Keratinocyte (primary cell): ENCODE measurements around the gene SNX3. TPM values are rescaled to one million over a fixed set of nuclear protein-coding genes. Genes with fewer than 3 reads are reported as not detected.

Experiments
- DNase-seq: peaks from one replicate; pipeline ENCODE4 v3.0.0-alpha.2; 2011; ENCODE audit warnings: low read depth, missing footprints, low spot score
- FAIRE-seq: peaks from 2 replicates; lab custom pipeline; 2011; peaks lifted over from hg19 to GRCh38; lab: Jason Lieb, UNC
- H2AFZ ChIP-seq: 2 replicates; pipeline ENCODE4 v1.6.0; 2012; ENCODE audit warnings: low read length, control low read depth, inconsistent platforms; ENCODE audit not compliant: control insufficient read depth
- H3K27ac ChIP-seq: 2 replicates; pipeline ENCODE4 v1.5.1; 2011; ENCODE audit warnings: low read length; ENCODE audit not compliant: control insufficient read depth, insufficient read depth
- H3K27me3 ChIP-seq: 3 replicates; pipeline ENCODE4 v1.6.0; 2011; ENCODE audit warnings: low read length; ENCODE audit not compliant: control insufficient read depth, insufficient read depth; ENCODE audit errors: extremely low read depth
- H3K36me3 ChIP-seq, 2 experiments: 2 replicates in 1 of 2; 3 replicates in 1 of 2; pipeline ENCODE4 v1.5.1; 2011; ENCODE audit warnings: low read length in 2 of 2, mild to moderate bottlenecking in 1 of 2; ENCODE audit not compliant: control insufficient read depth in 2 of 2, insufficient read depth in 2 of 2; ENCODE audit errors: extremely low read depth in 1 of 2
- H3K4me1 ChIP-seq: 3 replicates; pipeline ENCODE4 v1.5.1; 2011; ENCODE audit warnings: low read length; ENCODE audit not compliant: control insufficient read depth, insufficient read depth; ENCODE audit errors: extremely low read depth
- H3K4me2 ChIP-seq: 3 replicates; pipeline ENCODE4 v1.6.0; 2011; ENCODE audit warnings: low read depth, low read length; ENCODE audit not compliant: control insufficient read depth, insufficient read depth; ENCODE audit errors: extremely low read depth
- H3K4me3 ChIP-seq, 3 experiments: fragments of 200-600 bp in 1 of 3; sonication (generic) in 1 of 3; 2 replicates in 2 of 3; 3 replicates in 1 of 3; pipeline ENCODE4 v1.5.1; 2011 to 2016; ENCODE audit warnings: low read length in 3 of 3, mild to moderate bottlenecking in 3 of 3, control low read depth in 2 of 3, inconsistent platforms in 1 of 3, low read depth in 1 of 3, mixed read lengths in 1 of 3, mixed run types in 1 of 3, moderate library complexity in 1 of 3; ENCODE audit not compliant: control insufficient read depth in 2 of 3, insufficient read depth in 2 of 3; ENCODE audit errors: extremely low read depth in 1 of 3
- H3K79me2 ChIP-seq: 2 replicates; pipeline ENCODE4 v1.6.0; 2012; ENCODE audit warnings: low read length; ENCODE audit not compliant: control insufficient read depth, insufficient read depth
- H3K9ac ChIP-seq: 3 replicates; pipeline ENCODE4 v1.6.0; 2011; ENCODE audit warnings: low read length; ENCODE audit not compliant: control insufficient read depth, insufficient read depth; ENCODE audit errors: extremely low read depth
- H3K9me1 ChIP-seq: 3 replicates; pipeline ENCODE4 v1.6.0; 2011; ENCODE audit warnings: low read length; ENCODE audit not compliant: control insufficient read depth, insufficient read depth; ENCODE audit errors: extremely low read depth
- H3K9me3 ChIP-seq: 2 replicates; pipeline ENCODE4 v1.5.1; 2012; ENCODE audit warnings: low read depth, low read length; ENCODE audit not compliant: control insufficient read depth
- H4K20me1 ChIP-seq: 3 replicates; pipeline ENCODE4 v1.6.0; 2011; ENCODE audit warnings: low read length; ENCODE audit not compliant: control insufficient read depth, insufficient read depth; ENCODE audit errors: extremely low read depth
- EZH2 ChIP-seq: IDR thresholded peaks from one replicate; pipeline ENCODE4 v1.6.1; 2012; ENCODE audit warnings: inconsistent platforms, mild to moderate bottlenecking, low read length, moderate library complexity
- dilution Hi-C: fragments of 300-500 bp; cut with MboI; formaldehyde crosslinking; loops from one replicate; pipeline ENCODE4 v1.7.0; 2020; ENCODE audit warnings: low sequenced_read_pairs; ENCODE audit not compliant: extremely low pct_ligation_motif_present
- polyA plus RNA-seq, 5 experiments: library from polyadenylated mRNA; depleted of rRNA in 3 of 5; stranded (reverse) in 3 of 5; stranded (forward) in 1 of 5; unstranded in 1 of 5; fragments of >200 nt; gene quantifications; 1 replicate in 1 of 5; 2 replicates in 3 of 5; 3 replicates in 1 of 5; pipeline versions ENCODE4 v1.2.1 to v1.2.3, GENCODE V29; 2011 to 2012; ENCODE audit warnings: missing spikeins in 2 of 5, low read depth in 1 of 5, low replicate concordance in 1 of 5
- TF ChIP-seq, protein P1 (sequence below), 3 experiments: IDR thresholded peaks in 1 of 3; conservative IDR thresholded peaks in 1 of 3; optimal IDR thresholded peaks in 1 of 3; 2 replicates in 2 of 3; 3 replicates in 1 of 3; pipeline versions ENCODE3 to v1.5.1; 2011; ENCODE audit warnings: low read length in 3 of 3, mild to moderate bottlenecking in 3 of 3, moderate library complexity in 2 of 3, control low read depth in 1 of 3, inconsistent platforms in 1 of 3; ENCODE audit not compliant: insufficient read depth in 2 of 3; ENCODE audit errors: extremely low read depth in 1 of 3

SNX3 gene
- polyA plus RNA-seq, 1 donor (not counting 4 experiments of a cell fraction or from before 2014, with no cell fraction given), result 460 TPM

DNA sequence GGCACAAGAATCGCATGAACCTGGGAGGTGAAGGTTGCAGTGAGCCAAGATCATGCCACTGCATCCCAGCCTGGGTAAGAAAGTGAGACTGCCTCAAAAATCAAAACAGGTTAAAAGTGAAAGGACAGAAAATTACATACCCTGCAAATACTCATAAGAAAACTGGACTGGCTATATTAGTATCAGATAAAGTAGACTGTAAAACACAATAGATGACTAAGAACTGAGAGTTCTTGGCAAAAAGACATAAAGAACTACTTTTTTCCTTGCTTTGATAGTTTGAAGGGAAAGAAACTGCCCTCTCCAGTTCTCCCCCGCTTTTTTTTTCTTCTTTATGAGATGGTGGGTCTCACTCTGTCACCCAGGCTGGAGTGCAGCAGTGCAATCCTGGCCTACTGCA is 17.0 kb downstream of the SNX3 start:
- Histone ChIP-seq H3K9me1 (no peaks in the 10 kb centered on the region), H3K9ac (no peak overlapping the region), H3K4me2 (no peak overlapping the region), H3K4me3 (no peak overlapping the region), H3K4me1 (no peaks in the 10 kb centered on the region), H3K79me2 (peaks cover 71% of the 10 kb centered on the region), H3K36me3 (peaks cover 3% of the 10 kb centered on the region in 2 experiments), H4K20me1 (peaks cover 5% of the 10 kb centered on the region), H2AFZ (no peak overlapping the region), H3K27ac (no peak overlapping the region), H3K27me3 (no peaks in the 10 kb centered on the region), H3K9me3 (peaks cover 3% of the 10 kb centered on the region)
- dilution Hi-C loops, result no loop called here
- FAIRE-seq, result no peak
- TF ChIP-seq, protein P1, sequence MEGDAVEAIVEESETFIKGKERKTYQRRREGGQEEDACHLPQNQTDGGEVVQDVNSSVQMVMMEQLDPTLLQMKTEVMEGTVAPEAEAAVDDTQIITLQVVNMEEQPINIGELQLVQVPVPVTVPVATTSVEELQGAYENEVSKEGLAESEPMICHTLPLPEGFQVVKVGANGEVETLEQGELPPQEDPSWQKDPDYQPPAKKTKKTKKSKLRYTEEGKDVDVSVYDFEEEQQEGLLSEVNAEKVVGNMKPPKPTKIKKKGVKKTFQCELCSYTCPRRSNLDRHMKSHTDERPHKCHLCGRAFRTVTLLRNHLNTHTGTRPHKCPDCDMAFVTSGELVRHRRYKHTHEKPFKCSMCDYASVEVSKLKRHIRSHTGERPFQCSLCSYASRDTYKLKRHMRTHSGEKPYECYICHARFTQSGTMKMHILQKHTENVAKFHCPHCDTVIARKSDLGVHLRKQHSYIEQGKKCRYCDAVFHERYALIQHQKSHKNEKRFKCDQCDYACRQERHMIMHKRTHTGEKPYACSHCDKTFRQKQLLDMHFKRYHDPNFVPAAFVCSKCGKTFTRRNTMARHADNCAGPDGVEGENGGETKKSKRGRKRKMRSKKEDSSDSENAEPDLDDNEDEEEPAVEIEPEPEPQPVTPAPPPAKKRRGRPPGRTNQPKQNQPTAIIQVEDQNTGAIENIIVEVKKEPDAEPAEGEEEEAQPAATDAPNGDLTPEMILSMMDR (optimal IDR thresholded peaks at IDR 0.05 in 1 of 3, IDR thresholded peaks at IDR 0.05 in 1 of 3, conservative IDR thresholded peaks at IDR 0.05 in 1 of 3; ENCODE audit: extremely low read depth in 1 of 3, insufficient read depth in 2 of 3, low read length in 3 of 3), result no peak
- TF ChIP-seq EZH2, result no peak
- no peak for DNase-seq

DNA sequence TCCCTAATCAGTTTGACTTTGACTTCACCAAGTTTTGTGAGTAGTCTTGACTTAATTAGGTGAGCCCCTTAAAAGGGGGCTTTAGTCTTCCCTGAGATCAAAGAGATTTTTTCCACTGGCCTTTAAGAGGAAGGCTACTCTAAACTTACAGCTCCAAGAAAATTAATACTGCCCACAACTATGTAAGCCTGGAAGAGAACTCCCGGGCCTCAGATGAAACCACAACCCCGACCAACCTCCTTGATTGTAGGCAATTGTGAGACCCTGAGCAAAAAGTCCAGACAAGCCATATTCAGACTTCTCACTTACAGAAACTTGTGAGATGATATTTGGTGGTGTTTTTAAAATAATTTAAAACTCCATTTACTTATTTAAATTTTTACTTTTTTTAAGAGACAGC is 18.1 kb downstream of the SNX3 start:
- peaks cover 66% of the 10 kb centered on the region for H3K79me2 ChIP-seq
- no peak for FAIRE-seq
- dilution Hi-C loops, result no loop called here
- no peak overlapping the region for H3K4me2 ChIP-seq
- peaks cover 3 to 4% of the 10 kb centered on the region in 2 experiments for H3K36me3 ChIP-seq
- no peaks in the 10 kb centered on the region for H3K9me1 ChIP-seq
- H3K4me3 ChIP-seq, result no peak overlapping the region
- H3K4me1 ChIP-seq, result no peaks in the 10 kb centered on the region
- H3K9ac ChIP-seq, result no peak overlapping the region
- no peak for DNase-seq
- TF ChIP-seq, protein P1 (optimal IDR thresholded peaks at IDR 0.05 in 1 of 3, IDR thresholded peaks at IDR 0.05 in 1 of 3, conservative IDR thresholded peaks at IDR 0.05 in 1 of 3; ENCODE audit: extremely low read depth in 1 of 3, insufficient read depth in 2 of 3, low read length in 3 of 3), result no peak
- TF ChIP-seq EZH2, result no peak
- H2AFZ ChIP-seq, result no peak overlapping the region
- H3K27ac ChIP-seq, result no peak overlapping the region
- no peaks in the 10 kb centered on the region for H3K27me3 ChIP-seq
- peaks cover 3% of the 10 kb centered on the region for H3K9me3 ChIP-seq
- H4K20me1 ChIP-seq, result no peaks in the 10 kb centered on the region
